Measurements from ENCODE around the gene DUS2.
"Not testable (repeated sequence)": the region's sequence is repeated elsewhere in the genome, so short reads cannot be mapped to it uniquely, and the experiment has no call there.

Gene DUS2

DNA sequence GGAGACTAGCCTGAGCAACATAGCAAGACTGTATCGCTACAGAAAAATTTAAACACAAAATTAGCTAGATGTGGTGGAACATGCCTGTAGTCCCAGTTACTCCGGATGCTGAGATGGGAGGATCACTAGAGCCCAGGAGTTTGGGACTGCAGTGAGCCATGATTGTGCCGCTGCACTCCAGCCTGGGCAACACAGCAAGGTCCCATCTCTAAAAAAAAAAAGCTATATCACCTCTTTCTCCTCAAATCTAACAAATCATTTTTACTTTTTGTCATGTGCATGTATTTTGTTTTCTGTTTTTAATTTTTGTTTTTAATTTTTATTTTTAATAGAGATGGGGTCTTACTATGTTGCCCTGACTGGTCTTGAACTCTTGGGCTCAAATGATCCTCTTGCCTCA is 5.9 kb downstream of the DUS2 start:
- H3K27ac ChIP-seq (ENCODE audit: extremely low read depth, low read depth, low read length), result no peak overlapping the region
- peaks cover 20 to 44% of the 10 kb centered on the region in 2 experiments; a peak in 2 of 3 replicates for H3K36me3 ChIP-seq (ENCODE audit: control insufficient read depth in 2 of 2, insufficient read depth in 1 of 2, low read length in 2 of 2)
- CTCF ChIA-PET, result interaction anchor here (0.6 to 1.3 kb wide), 4 partner anchors 12 to 194 kb away, joined by 3 to 5 read pairs (median 3); no protein-coding TSS in a partner anchor
- POLR2A ChIA-PET, result interaction anchor here (0.6 to 1.5 kb wide), 3 partner anchors 24 to 209 kb away, joined by 3 to 5 read pairs (median 5); partner anchors contain the start of gene DPEP2
- TF ChIP-seq ZNF121 (tag by site-specific recombination; IDR thresholded peaks at IDR 0.05) (peak; percentile 72), ZFP41 (tag by site-specific recombination; IDR thresholded peaks at IDR 0.05; ENCODE audit: borderline replicate concordance) (no peak)
- H3K4me1 ChIP-seq (ENCODE audit: control insufficient read depth, insufficient read depth, low read length), result no peaks in the 10 kb centered on the region
- H3K4me3 ChIP-seq (ENCODE audit: low read depth, low read length), result no peak overlapping the region
- H3K9me3 ChIP-seq (ENCODE audit: control insufficient read depth, insufficient read depth, low read depth, low read length), result no peaks in the 10 kb centered on the region

DNA sequence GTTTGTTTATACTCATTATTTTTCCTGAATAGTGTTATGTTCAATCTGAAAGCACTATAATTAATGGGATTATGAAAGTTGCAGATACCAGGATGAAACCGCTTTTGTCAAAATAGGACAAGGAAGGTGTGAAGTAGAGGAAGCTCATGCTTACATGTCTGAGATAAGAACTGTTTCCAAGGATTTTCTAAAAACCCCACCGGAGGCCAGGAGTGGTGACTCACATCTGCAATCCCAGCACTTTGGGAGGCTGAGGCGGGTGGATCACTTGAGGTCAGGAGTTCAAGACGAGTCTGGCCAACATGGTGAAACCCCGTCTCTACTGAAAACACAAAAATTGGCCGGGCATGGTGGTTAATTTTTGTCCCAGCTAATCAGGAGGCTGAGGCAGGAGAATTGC is 7.0 kb downstream of the DUS2 start:
- peaks cover 20 to 44% of the 10 kb centered on the region in 2 experiments; a peak in 2 of 3 replicates for H3K36me3 ChIP-seq (ENCODE audit: control insufficient read depth in 2 of 2, insufficient read depth in 1 of 2, low read length in 2 of 2)
- H3K4me1 ChIP-seq (ENCODE audit: control insufficient read depth, insufficient read depth, low read length); H3K27ac ChIP-seq (ENCODE audit: extremely low read depth, low read depth, low read length); POLR2A ChIA-PET; H3K4me3 ChIP-seq (ENCODE audit: low read depth, low read length); H3K9me3 ChIP-seq (ENCODE audit: control insufficient read depth, insufficient read depth, low read depth, low read length): not testable (repeated sequence)
- CTCF ChIA-PET, result interaction anchor here (1.2 kb wide), 2 partner anchors 10 to 36 kb away, joined by 3 to 5 read pairs; no protein-coding TSS in a partner anchor

- Histone ChIP-seq H3K9me3 (ENCODE audit: control insufficient read depth, insufficient read depth, low read depth, low read length) (no peaks in the 10 kb centered on the region), H3K4me1 (ENCODE audit: control insufficient read depth, insufficient read depth, low read length) (peaks cover 5% of the 10 kb centered on the region; the same call in 1 of the 2 replicates), H3K27ac (ENCODE audit: extremely low read depth, low read depth, low read length) (no peak overlapping the region), H3K4me3 (ENCODE audit: low read depth, low read length) (no peak overlapping the region), H3K36me3 (ENCODE audit: control insufficient read depth in 2 of 2, insufficient read depth in 1 of 2, low read length in 2 of 2) (peaks cover 20 to 28% of the 10 kb centered on the region in 2 experiments; a peak in 2 of 3 replicates)
- TF ChIP-seq YY1 (tag by site-specific recombination; IDR thresholded peaks at IDR 0.05) (no peak), KLF1 (tag by site-specific recombination; IDR thresholded peaks at IDR 0.05) (peak; percentile 99)
- TF ChIP-seq, protein P1, sequence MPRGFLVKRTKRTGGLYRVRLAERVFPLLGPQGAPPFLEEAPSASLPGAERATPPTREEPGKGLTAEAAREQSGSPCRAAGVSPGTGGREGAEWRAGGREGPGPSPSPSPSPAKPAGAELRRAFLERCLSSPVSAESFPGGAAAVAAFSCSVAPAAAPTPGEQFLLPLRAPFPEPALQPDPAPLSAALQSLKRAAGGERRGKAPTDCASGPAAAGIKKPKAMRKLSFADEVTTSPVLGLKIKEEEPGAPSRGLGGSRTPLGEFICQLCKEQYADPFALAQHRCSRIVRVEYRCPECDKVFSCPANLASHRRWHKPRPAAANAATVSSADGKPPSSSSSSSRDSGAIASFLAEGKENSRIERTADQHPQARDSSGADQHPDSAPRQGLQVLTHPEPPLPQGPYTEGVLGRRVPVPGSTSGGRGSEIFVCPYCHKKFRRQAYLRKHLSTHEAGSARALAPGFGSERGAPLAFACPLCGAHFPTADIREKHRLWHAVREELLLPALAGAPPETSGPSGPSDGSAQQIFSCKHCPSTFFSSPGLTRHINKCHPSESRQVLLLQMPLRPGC (tag by site-specific recombination; IDR thresholded peaks at IDR 0.05), result no peak
- TF ChIP-seq, protein P2, sequence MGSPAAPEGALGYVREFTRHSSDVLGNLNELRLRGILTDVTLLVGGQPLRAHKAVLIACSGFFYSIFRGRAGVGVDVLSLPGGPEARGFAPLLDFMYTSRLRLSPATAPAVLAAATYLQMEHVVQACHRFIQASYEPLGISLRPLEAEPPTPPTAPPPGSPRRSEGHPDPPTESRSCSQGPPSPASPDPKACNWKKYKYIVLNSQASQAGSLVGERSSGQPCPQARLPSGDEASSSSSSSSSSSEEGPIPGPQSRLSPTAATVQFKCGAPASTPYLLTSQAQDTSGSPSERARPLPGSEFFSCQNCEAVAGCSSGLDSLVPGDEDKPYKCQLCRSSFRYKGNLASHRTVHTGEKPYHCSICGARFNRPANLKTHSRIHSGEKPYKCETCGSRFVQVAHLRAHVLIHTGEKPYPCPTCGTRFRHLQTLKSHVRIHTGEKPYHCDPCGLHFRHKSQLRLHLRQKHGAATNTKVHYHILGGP (tag by site-specific recombination; IDR thresholded peaks at IDR 0.05), result no peak
- CTCF ChIA-PET, result no interaction called here
- POLR2A ChIA-PET, result interaction anchor here (1.1 kb wide), 1 partner anchor 8 kb away, joined by 8 read pairs; the partner anchor contains the start of gene DUS2
Measured at GRCh38 chr16:68031951-68032350, 8.9 kb downstream of the DUS2 start.

DNA sequence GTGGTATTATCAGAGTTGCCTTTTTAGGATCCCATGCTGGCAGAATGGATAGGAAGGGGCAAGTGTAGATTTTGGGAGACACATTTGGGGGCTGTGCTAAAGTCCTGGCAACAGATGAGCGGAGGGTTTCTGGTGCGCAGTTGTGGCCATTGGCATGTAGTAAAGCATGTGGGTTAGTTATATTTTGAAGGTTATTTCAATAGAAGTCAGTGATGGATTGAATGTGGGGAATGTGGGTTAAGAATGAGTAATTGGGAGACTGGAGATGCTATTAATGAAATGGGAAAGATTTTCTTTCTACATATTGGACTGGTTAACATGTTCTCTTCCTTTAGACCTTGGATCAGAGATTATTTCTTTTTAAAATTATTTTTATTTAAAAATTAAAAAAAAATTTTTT is 10.0 kb downstream of the DUS2 start:
- TF ChIP-seq ZFP3 (tag by site-specific recombination; IDR thresholded peaks at IDR 0.05; ENCODE audit: low read depth), result no peak
- no peak for TF ChIP-seq ZNF785 (tag by site-specific recombination; IDR thresholded peaks at IDR 0.05)
- TF ChIP-seq, protein P3, sequence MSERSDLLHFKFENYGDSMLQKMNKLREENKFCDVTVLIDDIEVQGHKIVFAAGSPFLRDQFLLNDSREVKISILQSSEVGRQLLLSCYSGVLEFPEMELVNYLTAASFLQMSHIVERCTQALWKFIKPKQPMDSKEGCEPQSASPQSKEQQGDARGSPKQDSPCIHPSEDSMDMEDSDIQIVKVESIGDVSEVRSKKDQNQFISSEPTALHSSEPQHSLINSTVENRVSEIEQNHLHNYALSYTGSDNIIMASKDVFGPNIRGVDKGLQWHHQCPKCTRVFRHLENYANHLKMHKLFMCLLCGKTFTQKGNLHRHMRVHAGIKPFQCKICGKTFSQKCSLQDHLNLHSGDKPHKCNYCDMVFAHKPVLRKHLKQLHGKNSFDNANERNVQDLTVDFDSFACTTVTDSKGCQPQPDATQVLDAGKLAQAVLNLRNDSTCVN (tag by site-specific recombination; optimal IDR thresholded peaks at IDR 0.05), result no peak
- no peak for TF ChIP-seq FEZF1 (tag by site-specific recombination; IDR thresholded peaks at IDR 0.05)
- TF ChIP-seq SP3 (tag by site-specific recombination; IDR thresholded peaks at IDR 0.05), result no peak
- no peak for TF ChIP-seq ZBTB6 (tag by site-specific recombination; IDR thresholded peaks at IDR 0.05)
- no peak for TF ChIP-seq ZNF677 (tag by site-specific recombination; IDR thresholded peaks at IDR 0.05)
- no peak for TF ChIP-seq WT1 (tag by site-specific recombination; IDR thresholded peaks at IDR 0.05)
- no peak for TF ChIP-seq ZNF513 (tag by site-specific recombination; IDR thresholded peaks at IDR 0.05)
- no peak for TF ChIP-seq ZNF426 (tag by site-specific recombination; IDR thresholded peaks at IDR 0.05)
- no peak for TF ChIP-seq ZNF510 (tag by site-specific recombination; IDR thresholded peaks at IDR 0.05; ENCODE audit: insufficient replicate concordance)
- Histone ChIP-seq H3K4me1 (ENCODE audit: control insufficient read depth, insufficient read depth, low read length) (peaks cover 5% of the 10 kb centered on the region; the same call in 1 of the 2 replicates), H3K36me3 (ENCODE audit: control insufficient read depth in 2 of 2, insufficient read depth in 1 of 2, low read length in 2 of 2) (peaks cover 20 to 22% of the 10 kb centered on the region in 2 experiments; a peak in 2 of 3 replicates), H3K27ac (ENCODE audit: extremely low read depth, low read depth, low read length) (no peak overlapping the region), H3K9me3 (ENCODE audit: control insufficient read depth, insufficient read depth, low read depth, low read length) (no peaks in the 10 kb centered on the region), H3K4me3 (ENCODE audit: low read depth, low read length) (no peak overlapping the region)
- CTCF ChIA-PET, result no interaction called here
- POLR2A ChIA-PET, result no interaction called here
